Common myeloid progenitor, CD34-positive (primary cell): Measurements from ENCODE around the gene URI1.

ENCODE experiments used
- CTCF ChIA-PET: fragments of 350-600 bp; sonication (Branson Sonifier 250); formaldehyde crosslinking; loops from one replicate; lab custom pipeline; 2021; ENCODE audit warnings: antibody characterized with exemption; lab: Charles Lee
- POLR2A ChIA-PET: fragments of 350-600 bp; sonication (Branson Sonifier 250); formaldehyde crosslinking; loops from one replicate; lab custom pipeline; 2021; ENCODE audit warnings: antibody characterized with exemption; lab: Charles Lee
- DNase-seq, 3 donors: peaks; one replicate each; pipeline versions ENCODE4 v3.0.0 to v3.0.0-alpha.2; 2013
- H3K27ac ChIP-seq, 2 experiments: 1 replicate in 1 of 2; 2 replicates in 1 of 2; pipeline ENCODE4 v1.7.0; 2013; ENCODE audit warnings: inconsistent platforms in 2 of 2, low read length in 2 of 2, mild to moderate bottlenecking in 2 of 2, low read depth in 1 of 2, moderate library complexity in 1 of 2; ENCODE audit not compliant: severe bottlenecking in 2 of 2, insufficient read depth in 1 of 2, poor library complexity in 1 of 2
- H3K27me3 ChIP-seq, 5 experiments: replicated peaks in 2 of 5; 1 replicate in 3 of 5; 2 replicates in 2 of 5; pipeline versions ENCODE4 v1.6.1 to v1.7.0; 2013; ENCODE audit warnings: low read length in 4 of 5, mild to moderate bottlenecking in 2 of 5, moderate library complexity in 2 of 5, inconsistent platforms in 1 of 5; ENCODE audit not compliant: insufficient read depth in 5 of 5, control insufficient read depth in 4 of 5
- H3K36me3 ChIP-seq, 4 experiments: 1 replicate in 2 of 4; 2 replicates in 2 of 4; pipeline versions ENCODE4 v1.6.1 to v1.7.0; 2013; ENCODE audit warnings: low read length in 3 of 4, control low read depth in 1 of 4, mild to moderate bottlenecking in 1 of 4; ENCODE audit not compliant: control insufficient read depth in 4 of 4, insufficient read depth in 4 of 4
- H3K4me1 ChIP-seq, 4 experiments: 1 replicate in 3 of 4; 2 replicates in 1 of 4; pipeline versions ENCODE4 v1.6.1 to v1.7.1; 2013; ENCODE audit warnings: low read length in 3 of 4, mild to moderate bottlenecking in 3 of 4, control low read depth in 1 of 4, inconsistent platforms in 1 of 4, moderate library complexity in 1 of 4; ENCODE audit not compliant: control insufficient read depth in 4 of 4, insufficient read depth in 4 of 4; ENCODE audit errors: control extremely low read depth in 1 of 4
- H3K4me3 ChIP-seq, 7 experiments: 1 replicate in 4 of 7; 2 replicates in 3 of 7; pipeline versions ENCODE4 v1.5.1 to v1.7.0; 2013; ENCODE audit warnings: mild to moderate bottlenecking in 7 of 7, low read length in 6 of 7, moderate library complexity in 6 of 7, inconsistent platforms in 2 of 7, low read depth in 2 of 7, control low read depth in 1 of 7; ENCODE audit not compliant: insufficient read depth in 4 of 7, control insufficient read depth in 1 of 7; ENCODE audit errors: extremely low read depth in 1 of 7
- H3K9me3 ChIP-seq, 5 experiments: 1 replicate in 4 of 5; 2 replicates in 1 of 5; pipeline versions ENCODE4 v1.6.1 to v1.7.1; 2013; ENCODE audit warnings: low read length in 4 of 5, mild to moderate bottlenecking in 2 of 5, inconsistent platforms in 1 of 5, low read depth in 1 of 5, moderate library complexity in 1 of 5; ENCODE audit not compliant: control insufficient read depth in 4 of 5, insufficient read depth in 2 of 5; ENCODE audit errors: control extremely low read depth in 1 of 5
- WGBS: methylation state at CpG from one replicate; pipeline ENCODE4 v1.1.5; 2013; ENCODE audit not compliant: insufficient coverage; 5-methylcytosine and 5-hydroxymethylcytosine counted together

The URI1 gene

DNA sequence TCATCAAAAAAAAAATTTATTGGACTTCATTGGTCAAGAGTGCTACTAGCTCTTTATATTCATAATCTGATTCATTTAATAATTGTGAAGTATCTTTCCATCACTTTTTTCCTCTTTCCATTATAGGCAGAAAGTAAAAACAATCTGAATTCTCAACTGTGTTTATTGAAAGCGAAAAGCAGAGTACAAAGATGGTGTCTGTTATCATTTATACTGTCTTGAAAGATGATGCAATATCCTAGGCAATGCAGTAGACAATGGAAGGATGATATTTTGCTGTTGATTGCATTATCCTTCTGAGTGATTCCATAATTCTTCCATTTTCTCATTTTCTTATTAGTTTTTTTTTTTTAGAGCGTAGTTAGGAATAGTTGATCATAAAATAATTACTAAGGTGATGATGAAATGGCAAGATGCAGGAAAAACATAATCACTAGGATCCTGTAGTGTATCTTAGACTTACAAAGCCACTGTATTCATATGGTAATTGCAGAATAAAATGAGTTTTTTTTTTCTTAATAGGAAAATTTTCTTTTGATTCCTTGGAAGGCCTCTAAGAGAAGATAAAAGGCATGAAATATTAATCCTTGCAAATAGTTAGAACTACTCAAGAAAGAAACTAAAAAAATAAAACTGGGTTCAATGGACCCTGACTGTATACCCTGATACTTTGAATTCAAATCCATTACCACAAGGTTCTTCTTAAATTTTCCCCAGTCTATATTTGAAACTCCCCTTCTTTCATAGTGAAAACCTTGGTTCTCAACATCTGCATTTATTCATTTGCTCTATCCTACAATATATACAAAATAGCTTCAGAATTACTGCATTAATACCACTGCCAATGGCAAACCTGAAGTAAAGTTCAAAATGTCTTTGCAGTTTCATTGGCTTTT is 11.6 kb downstream of the URI1 start:
- Histone ChIP-seq H3K9me3 (peaks cover 0 to 3% (median 2%) of the 10 kb centered on the region in 5 experiments), H3K27ac (no peak overlapping the region), H3K4me3 (no peak overlapping the region), H3K36me3 (peaks cover 0 to 14% (median 5%) of the 10 kb centered on the region in 4 experiments), H3K4me1 (peaks cover 0 to 4% (median under 1%) of the 10 kb centered on the region in 4 experiments), H3K27me3 (no peaks in the 10 kb centered on the region)
- CTCF ChIA-PET: no interaction called here
- DNase-seq: no peak
- WGBS: 100% methylated on average over 1 of the region's 2 CpGs
- POLR2A ChIA-PET: no interaction called here

GRCh38 chr19:29956855-29957254 is 14.8 kb downstream of the URI1 start:
- POLR2A ChIA-PET: no interaction called here
- 100% methylated on average over 2 of the region's 6 CpGs for WGBS

GRCh38 chr19:29961311-29961710 is 19.3 kb downstream of the URI1 start:
- Histone ChIP-seq H3K9me3 (peaks cover 0 to 5% (median 2%) of the 10 kb centered on the region in 5 experiments), H3K4me3 (no peak overlapping the region), H3K27me3 (no peaks in the 10 kb centered on the region), H3K27ac (no peak overlapping the region), H3K4me1 (peaks cover 0 to 25% (median 13%) of the 10 kb centered on the region in 4 experiments), H3K36me3 (peaks cover 0 to 5% (median 5%) of the 10 kb centered on the region in 4 experiments)
- CTCF ChIA-PET: interaction anchor here (0.7 to 2.0 kb wide), 2 partner anchors 16 to 21 kb away, joined by 3 to 5 read pairs; no protein-coding TSS in a partner anchor
- POLR2A ChIA-PET: no interaction called here
- WGBS: 100% methylated on average over 1 of the region's 3 CpGs
- DNase-seq: peak in 1 of 3 donors; percentile 34

More at GRCh38 chr19:29956855-29957254, 14.8 kb downstream of the URI1 start:
- Histone ChIP-seq H3K4me3 (no peak overlapping the region), H3K9me3 (peaks cover 0 to 5% (median 2%) of the 10 kb centered on the region in 5 experiments), H3K4me1 (peaks cover 0 to 4% (median under 1%) of the 10 kb centered on the region in 4 experiments), H3K27me3 (no peaks in the 10 kb centered on the region), H3K36me3 (peaks cover 0 to 6% (median 5%) of the 10 kb centered on the region in 4 experiments), H3K27ac (no peak overlapping the region)
- CTCF ChIA-PET: interaction anchor here (0.6 kb wide), 1 partner anchor 29 kb away, joined by 3 read pairs; no protein-coding TSS in a partner anchor
- no peak for DNase-seq

- H3K4me1 ChIP-seq: peaks cover 9 to 40% (median 24%) of the 10 kb centered on the region in 4 experiments
- peaks cover 0 to 2% (median 0%) of the 10 kb centered on the region in 4 experiments for H3K36me3 ChIP-seq
- no peaks in the 10 kb centered on the region for H3K27me3 ChIP-seq
- no peak for DNase-seq
- no peak overlapping the region for H3K27ac ChIP-seq
- H3K9me3 ChIP-seq: peaks cover 0 to 3% (median 0%) of the 10 kb centered on the region in 5 experiments
- ChIA-PET POLR2A (no interaction called here), CTCF (no interaction called here)
- WGBS: 100% methylated on average over 2 of the region's 2 CpGs
- no peak overlapping the region for H3K4me3 ChIP-seq
Measured at GRCh38 chr19:29962793-29963192, 20.8 kb downstream of the URI1 start.

DNA sequence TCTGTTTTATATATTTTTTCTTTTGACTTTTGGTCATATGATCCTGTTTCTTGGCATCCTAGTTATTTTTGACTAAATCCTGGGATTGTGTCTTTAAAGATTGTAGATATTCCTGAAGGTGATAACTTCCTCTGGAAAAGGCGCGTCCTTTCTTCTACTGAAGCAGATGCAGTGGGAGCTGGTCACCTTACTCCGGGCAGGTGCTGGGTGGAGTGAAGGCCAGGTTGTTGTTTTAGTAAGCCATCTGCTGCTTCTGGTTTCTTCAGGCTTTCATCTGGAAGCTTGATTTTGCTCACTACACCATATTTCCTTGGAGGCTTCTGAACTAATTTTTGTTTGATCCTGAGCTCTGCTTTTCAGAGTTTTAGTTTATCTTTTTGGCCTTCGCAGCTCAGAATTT is 21.5 kb downstream of the URI1 start:
- H3K4me1 ChIP-seq: peaks cover 10 to 44% (median 26%) of the 10 kb centered on the region in 4 experiments
- H3K27me3 ChIP-seq: no peaks in the 10 kb centered on the region
- H3K27ac ChIP-seq: no peak overlapping the region
- no peaks in the 10 kb centered on the region for H3K36me3 ChIP-seq
- no peak overlapping the region for H3K4me3 ChIP-seq
- ChIA-PET CTCF (interaction anchor here (0.8 to 2.0 kb wide), 4 partner anchors 8 to 247 kb away, joined by 3 to 6 read pairs (median 3); no protein-coding TSS in a partner anchor), POLR2A (no interaction called here)
- H3K9me3 ChIP-seq: peaks cover 0 to 3% (median 0%) of the 10 kb centered on the region in 5 experiments
- WGBS: 96% methylated on average over 3 of the region's 4 CpGs
- DNase-seq: no peak

GRCh38 chr19:29964171-29964570 is 22.1 kb downstream of the URI1 start:
- Histone ChIP-seq H3K27me3 (no peaks in the 10 kb centered on the region), H3K4me1 (peaks cover 10 to 44% (median 26%) of the 10 kb centered on the region in 4 experiments), H3K27ac (no peak overlapping the region), H3K9me3 (peaks cover 0 to 1% (median 0%) of the 10 kb centered on the region in 5 experiments), H3K4me3 (no peak overlapping the region), H3K36me3 (no peaks in the 10 kb centered on the region)
- POLR2A ChIA-PET: no interaction called here
- 100% methylated on average over 4 of the region's 5 CpGs for WGBS
- no peak for DNase-seq
- CTCF ChIA-PET: interaction anchor here (0.8 to 2.0 kb wide), 4 partner anchors 9 to 247 kb away, joined by 3 to 6 read pairs (median 3); no protein-coding TSS in a partner anchor
